Measurements from ENCODE around the gene ATF6. TPM values are rescaled to one million over a fixed set of nuclear protein-coding genes. Genes with fewer than 3 reads are reported as not detected.
A peak's percentile ranks its signal among the peaks of the same experiment; 100 is the strongest.

Gene ATF6
- polyA plus RNA-seq, 2 donors = 2.5 to 6.5 TPM

DNA sequence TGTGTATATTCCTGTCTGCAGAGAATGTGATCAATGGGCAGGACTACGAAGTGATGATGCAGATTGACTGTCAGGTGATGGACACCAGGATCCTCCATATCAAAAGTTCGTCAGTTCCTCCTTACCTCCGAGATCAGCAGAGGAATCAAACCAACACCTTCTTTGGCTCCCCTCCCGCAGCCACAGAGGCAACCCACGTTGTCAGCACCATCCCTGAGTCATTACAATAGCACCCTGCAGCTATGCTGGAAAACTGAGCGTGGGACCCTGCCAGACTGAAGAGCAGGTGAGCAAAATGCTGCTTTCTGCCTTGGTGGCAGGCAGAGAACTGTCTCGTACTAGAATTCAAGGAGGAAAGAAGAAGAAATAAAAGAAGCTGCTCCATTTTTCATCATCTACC, 192.3 kb downstream of the ATF6 start:
- WGBS, 2 donors = 44 to 58% methylated on average over 7 of the region's 7 CpGs
- Histone ChIP-seq H3K27me3 (ENCODE audit: control insufficient read depth in 1 of 2, insufficient read depth in 2 of 2, low read length in 2 of 2) (no peaks in the 10 kb centered on the region), H3K4me3 (ENCODE audit: low read depth in 1 of 2, low read length in 2 of 2) (no peak overlapping the region), H3K27ac (ENCODE audit: low read depth in 2 of 2, low read length in 1 of 2) (no peak overlapping the region), H3K4me1 (ENCODE audit: control insufficient read depth in 2 of 2, insufficient read depth in 2 of 2, low read length in 1 of 2) (no peaks in the 10 kb centered on the region), H3K36me3 (ENCODE audit: control insufficient read depth in 2 of 2, insufficient read depth in 2 of 2, low read length in 1 of 2) (peaks cover 2 to 6% of the 10 kb centered on the region in 2 donors), H3K9me3 (ENCODE audit: control insufficient read depth in 2 of 2, insufficient read depth in 1 of 2, low read depth in 1 of 2, low read length in 1 of 2) (no peaks in the 10 kb centered on the region)

DNA sequence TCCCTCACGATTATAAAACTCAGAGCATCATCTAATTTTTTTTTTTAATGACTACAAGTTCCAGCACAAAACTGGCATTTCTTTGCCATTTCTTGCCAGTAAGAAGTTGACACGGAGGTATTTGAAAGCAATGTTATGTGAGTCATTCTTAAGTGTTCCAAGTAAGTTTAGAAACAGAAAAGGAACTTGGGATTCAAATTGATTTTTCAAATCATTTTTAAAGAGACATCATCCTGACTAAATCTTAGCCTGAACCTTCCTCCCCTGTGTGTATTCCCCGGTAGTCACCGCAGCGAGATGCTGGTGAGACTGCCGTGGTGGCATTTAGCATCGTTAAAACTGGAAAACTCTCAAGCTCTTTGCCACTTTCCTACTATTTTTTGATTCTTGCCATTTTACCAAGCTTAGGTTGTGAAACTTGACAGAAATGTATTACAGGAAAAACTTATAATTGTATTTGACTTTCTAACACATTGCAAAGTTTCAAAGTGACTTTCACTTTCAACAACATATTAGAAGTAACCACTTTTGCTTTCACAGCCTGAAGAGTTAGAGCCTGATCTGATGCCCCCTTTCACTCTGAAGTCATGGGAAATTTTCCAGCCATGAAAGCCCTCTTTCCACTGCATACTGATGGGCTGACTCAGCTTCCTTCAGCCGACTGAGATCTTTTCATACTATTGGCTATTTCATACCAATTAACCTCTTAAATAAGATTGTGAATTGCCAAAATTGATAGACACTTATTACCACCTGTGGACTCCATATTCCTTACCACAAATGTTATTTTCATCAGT, 196.2 kb downstream of the ATF6 start:
- Histone ChIP-seq H3K27ac (ENCODE audit: low read depth in 2 of 2, low read length in 1 of 2) (peak overlapping the region in 1 of 2 donors; percentile 43), H3K9me3 (ENCODE audit: control insufficient read depth in 2 of 2, insufficient read depth in 1 of 2, low read depth in 1 of 2, low read length in 1 of 2) (no peaks in the 10 kb centered on the region), H3K4me1 (ENCODE audit: control insufficient read depth in 2 of 2, insufficient read depth in 2 of 2, low read length in 1 of 2) (no peaks in the 10 kb centered on the region), H3K4me3 (ENCODE audit: low read depth in 1 of 2, low read length in 2 of 2) (no peak overlapping the region), H3K36me3 (ENCODE audit: control insufficient read depth in 2 of 2, insufficient read depth in 2 of 2, low read length in 1 of 2) (peaks cover 2 to 6% of the 10 kb centered on the region in 2 donors), H3K27me3 (ENCODE audit: control insufficient read depth in 1 of 2, insufficient read depth in 2 of 2, low read length in 2 of 2) (no peaks in the 10 kb centered on the region)
- 18 to 43% methylated on average over 8 of the region's 8 CpGs for WGBS, 2 donors

DNA sequence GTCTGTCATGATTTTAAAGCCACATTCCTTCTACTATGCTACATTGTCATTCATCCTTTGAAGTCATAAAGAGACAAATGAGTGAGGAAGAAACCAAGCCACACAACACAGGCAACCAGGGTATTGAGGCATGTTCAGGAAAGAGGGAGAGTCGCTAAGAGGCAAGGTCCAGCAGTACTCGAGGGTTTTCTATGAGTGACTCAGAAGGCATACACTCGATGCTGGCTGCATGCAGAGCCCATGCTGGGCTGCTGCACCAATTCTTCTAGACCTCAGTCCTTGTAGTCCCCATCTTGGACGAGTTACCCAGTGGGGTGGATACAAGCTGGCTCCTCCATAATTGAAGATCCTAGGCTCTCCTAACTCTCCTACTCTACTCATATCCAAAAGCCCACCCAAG, 199.9 kb downstream of the ATF6 start:
- Histone ChIP-seq H3K36me3 (ENCODE audit: control insufficient read depth in 2 of 2, insufficient read depth in 2 of 2, low read length in 1 of 2) (no peaks in the 10 kb centered on the region), H3K4me1 (ENCODE audit: control insufficient read depth in 2 of 2, insufficient read depth in 2 of 2, low read length in 1 of 2) (peaks cover 0 to 3% of the 10 kb centered on the region in 2 donors), H3K27ac (ENCODE audit: low read depth in 2 of 2, low read length in 1 of 2) (no peak overlapping the region), H3K9me3 (ENCODE audit: control insufficient read depth in 2 of 2, insufficient read depth in 1 of 2, low read depth in 1 of 2, low read length in 1 of 2) (no peaks in the 10 kb centered on the region), H3K4me3 (ENCODE audit: low read depth in 1 of 2, low read length in 2 of 2) (no peak overlapping the region), H3K27me3 (ENCODE audit: control insufficient read depth in 1 of 2, insufficient read depth in 2 of 2, low read length in 2 of 2) (no peaks in the 10 kb centered on the region)
- 83 to 90% methylated on average over 4 of the region's 4 CpGs for WGBS, 2 donors

DNA sequence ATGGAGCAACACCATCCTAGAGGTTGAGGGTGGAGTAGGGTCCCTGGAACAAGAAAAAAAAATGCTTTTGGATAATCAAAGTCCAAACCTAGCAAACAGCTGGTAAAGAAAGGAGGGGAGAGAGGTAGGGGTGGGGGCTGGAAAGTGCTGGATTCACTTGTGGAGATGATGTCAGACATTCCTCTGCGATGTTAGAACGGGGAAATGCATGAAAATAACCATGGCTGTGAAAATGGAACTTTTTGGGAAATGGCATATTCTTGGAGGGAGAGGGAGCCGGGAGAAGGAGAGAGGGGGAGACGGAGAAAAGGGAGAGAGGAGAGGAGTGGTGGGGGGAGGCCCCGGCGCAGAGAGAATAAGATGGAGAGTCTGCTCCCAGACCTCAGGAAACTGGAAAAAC, 203.9 kb downstream of the ATF6 start:
- H3K36me3 ChIP-seq (ENCODE audit: control insufficient read depth in 2 of 2, insufficient read depth in 2 of 2, low read length in 1 of 2) = no peaks in the 10 kb centered on the region
- H3K9me3 ChIP-seq (ENCODE audit: control insufficient read depth in 2 of 2, insufficient read depth in 1 of 2, low read depth in 1 of 2, low read length in 1 of 2) = no peaks in the 10 kb centered on the region
- H3K27ac ChIP-seq (ENCODE audit: low read depth in 2 of 2, low read length in 1 of 2) = no peak overlapping the region
- H3K4me3 ChIP-seq (ENCODE audit: low read depth in 1 of 2, low read length in 2 of 2) = no peak overlapping the region
- H3K4me1 ChIP-seq (ENCODE audit: control insufficient read depth in 2 of 2, insufficient read depth in 2 of 2, low read length in 1 of 2) = peaks cover 3 to 6% of the 10 kb centered on the region in 2 donors
- no peaks in the 10 kb centered on the region for H3K27me3 ChIP-seq (ENCODE audit: control insufficient read depth in 1 of 2, insufficient read depth in 2 of 2, low read length in 2 of 2)
- WGBS, 2 donors = 77 to 82% methylated on average over 6 of the region's 6 CpGs

DNA sequence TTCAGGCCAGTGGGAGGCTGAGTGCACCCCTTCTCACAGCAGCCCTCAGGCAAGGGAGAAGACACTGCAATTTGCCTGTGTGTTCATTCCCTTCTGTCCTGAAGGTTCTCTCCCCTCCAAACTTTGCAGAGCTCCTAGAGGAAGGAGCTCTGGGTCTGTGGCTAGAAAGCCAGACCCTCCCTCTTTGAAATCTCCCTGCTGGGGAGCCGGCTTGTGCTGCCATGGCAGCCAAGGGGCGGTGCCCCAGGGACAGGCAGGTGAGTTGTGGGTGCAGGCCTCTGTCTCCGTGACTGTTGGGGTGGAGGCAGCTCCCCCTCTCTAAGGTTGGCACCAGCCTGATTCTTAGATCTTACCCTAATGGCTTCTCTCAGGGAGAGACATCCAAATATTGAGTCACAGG, 204.5 kb downstream of the ATF6 start:
- H3K36me3 ChIP-seq (ENCODE audit: control insufficient read depth in 2 of 2, insufficient read depth in 2 of 2, low read length in 1 of 2) = no peaks in the 10 kb centered on the region
- H3K27ac ChIP-seq (ENCODE audit: low read depth in 2 of 2, low read length in 1 of 2) = no peak overlapping the region
- no peaks in the 10 kb centered on the region for H3K27me3 ChIP-seq (ENCODE audit: control insufficient read depth in 1 of 2, insufficient read depth in 2 of 2, low read length in 2 of 2)
- H3K4me3 ChIP-seq (ENCODE audit: low read depth in 1 of 2, low read length in 2 of 2) = no peak overlapping the region
- H3K9me3 ChIP-seq (ENCODE audit: control insufficient read depth in 2 of 2, insufficient read depth in 1 of 2, low read depth in 1 of 2, low read length in 1 of 2) = no peaks in the 10 kb centered on the region
- H3K4me1 ChIP-seq (ENCODE audit: control insufficient read depth in 2 of 2, insufficient read depth in 2 of 2, low read length in 1 of 2) = peaks cover 3 to 6% of the 10 kb centered on the region in 2 donors
- WGBS, 2 donors = 39 to 44% methylated on average over 3 of the region's 3 CpGs

DNA sequence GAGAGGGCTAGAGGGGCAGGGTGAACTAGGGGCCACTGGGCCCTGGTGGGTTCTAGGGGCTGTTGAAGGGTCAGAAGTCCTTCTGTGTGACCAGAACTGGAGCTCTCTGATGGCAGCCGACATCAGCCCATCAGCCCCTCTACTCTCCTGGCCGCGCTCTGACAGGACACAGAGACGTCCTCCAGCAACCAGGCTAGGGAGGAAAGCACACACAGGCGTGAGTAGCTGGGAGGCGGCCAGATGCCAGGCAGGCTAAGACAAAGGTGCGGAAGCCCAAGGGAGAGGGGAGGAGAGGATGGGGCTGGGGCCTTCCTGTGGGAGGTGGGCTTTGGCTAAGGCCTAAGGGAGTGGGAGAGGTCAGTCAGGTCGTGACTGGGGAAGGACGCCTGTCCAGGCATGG, 206.7 kb downstream of the ATF6 start:
- 82 to 85% methylated on average over 9 of the region's 9 CpGs for WGBS, 2 donors
- Histone ChIP-seq H3K36me3 (ENCODE audit: control insufficient read depth in 2 of 2, insufficient read depth in 2 of 2, low read length in 1 of 2) (no peaks in the 10 kb centered on the region), H3K27ac (ENCODE audit: low read depth in 2 of 2, low read length in 1 of 2) (no peak overlapping the region), H3K4me3 (ENCODE audit: low read depth in 1 of 2, low read length in 2 of 2) (no peak overlapping the region), H3K27me3 (ENCODE audit: control insufficient read depth in 1 of 2, insufficient read depth in 2 of 2, low read length in 2 of 2) (no peaks in the 10 kb centered on the region), H3K4me1 (ENCODE audit: control insufficient read depth in 2 of 2, insufficient read depth in 2 of 2, low read length in 1 of 2) (peaks cover 3 to 6% of the 10 kb centered on the region in 2 donors), H3K9me3 (ENCODE audit: control insufficient read depth in 2 of 2, insufficient read depth in 1 of 2, low read depth in 1 of 2, low read length in 1 of 2) (no peaks in the 10 kb centered on the region)

DNA sequence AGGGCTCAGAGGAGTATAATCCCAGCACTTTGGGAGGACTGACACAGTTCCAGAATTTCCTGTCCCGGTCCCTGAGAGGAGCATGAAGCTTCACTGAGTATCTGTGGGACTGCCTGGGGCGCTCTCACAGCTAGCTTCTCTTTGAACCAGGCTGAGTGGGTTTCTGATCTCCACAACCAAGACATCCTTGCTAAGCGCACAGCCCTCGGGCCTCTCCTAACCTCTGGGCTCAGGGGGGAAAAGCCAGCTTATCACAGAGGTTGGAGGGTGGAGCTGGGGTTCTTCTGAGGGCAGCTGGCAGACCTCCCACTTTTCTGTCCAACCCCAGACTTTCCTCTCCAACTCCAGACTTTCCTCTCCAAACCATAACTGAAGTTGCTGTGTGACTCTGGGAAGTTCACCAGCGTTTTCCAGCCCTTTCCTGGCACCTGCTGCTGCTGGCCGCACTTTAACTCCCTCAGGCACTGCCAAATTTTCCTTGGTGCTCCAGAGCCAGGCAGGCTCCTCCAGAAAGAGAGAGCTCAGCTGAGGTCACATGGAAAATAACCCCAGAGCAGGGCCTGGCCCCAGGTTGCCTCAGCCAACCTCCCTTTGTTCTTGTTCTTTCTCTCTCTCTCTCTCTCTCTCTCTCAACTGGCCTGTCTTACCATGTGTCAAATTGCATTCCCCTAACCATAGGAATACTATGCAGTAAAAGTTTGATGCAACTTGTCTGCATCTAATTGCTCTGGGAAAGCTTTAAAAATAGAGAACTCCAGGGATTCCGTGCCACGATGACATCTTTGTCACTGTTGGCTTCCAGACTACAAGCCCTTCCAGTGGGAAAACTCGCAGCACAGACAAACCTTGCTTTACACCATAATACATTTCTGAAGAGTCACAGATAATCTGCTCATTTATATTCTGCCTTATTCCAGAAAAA, 208.1 kb downstream of the ATF6 start:
- Histone ChIP-seq H3K4me3 (ENCODE audit: low read depth in 1 of 2, low read length in 2 of 2) (no peak overlapping the region), H3K9me3 (ENCODE audit: control insufficient read depth in 2 of 2, insufficient read depth in 1 of 2, low read depth in 1 of 2, low read length in 1 of 2) (no peaks in the 10 kb centered on the region), H3K27me3 (ENCODE audit: control insufficient read depth in 1 of 2, insufficient read depth in 2 of 2, low read length in 2 of 2) (no peaks in the 10 kb centered on the region), H3K27ac (ENCODE audit: low read depth in 2 of 2, low read length in 1 of 2) (no peak overlapping the region), H3K4me1 (ENCODE audit: control insufficient read depth in 2 of 2, insufficient read depth in 2 of 2, low read length in 1 of 2) (peaks cover 3 to 6% of the 10 kb centered on the region in 2 donors), H3K36me3 (ENCODE audit: control insufficient read depth in 2 of 2, insufficient read depth in 2 of 2, low read length in 1 of 2) (no peaks in the 10 kb centered on the region)
- WGBS, 2 donors = 45% methylated on average over 9 of the region's 9 CpGs

DNA sequence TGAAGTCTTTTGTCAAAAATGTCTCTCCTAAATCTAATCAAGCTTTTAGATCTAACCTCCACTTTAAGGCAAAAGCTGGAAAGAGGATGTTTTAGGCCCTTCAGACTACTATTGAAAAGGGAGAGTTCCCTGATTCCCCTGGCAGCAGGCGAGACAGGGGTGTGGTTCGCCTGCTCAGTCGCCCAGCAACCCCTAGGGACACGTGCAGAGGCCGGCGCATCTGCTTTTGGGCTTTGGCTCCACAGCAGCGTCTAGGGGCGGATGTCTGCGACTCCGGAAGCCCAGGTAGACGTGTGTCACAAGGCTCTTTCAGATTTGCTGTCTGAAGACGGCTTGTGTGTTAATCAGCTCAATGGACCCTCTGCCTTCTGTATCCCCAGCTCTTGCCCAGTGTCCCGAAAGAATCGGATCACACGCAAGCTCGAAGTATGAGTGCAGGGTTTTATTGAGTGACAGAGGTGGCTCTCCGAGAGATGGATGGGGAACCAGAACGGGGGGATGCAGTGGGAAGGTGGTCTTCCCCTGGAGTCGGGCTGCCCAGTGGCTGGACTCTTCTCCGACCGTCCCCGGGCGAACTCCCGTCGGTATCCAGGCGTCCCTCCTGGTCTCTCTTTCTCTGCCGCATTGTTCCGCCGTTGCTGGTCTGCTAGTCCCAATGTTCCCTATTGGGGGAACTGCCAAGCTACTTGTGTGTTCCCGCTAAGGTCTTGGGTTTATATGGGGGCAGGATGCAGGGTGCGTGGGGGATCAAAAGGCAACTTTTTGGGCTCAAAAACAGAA, 212.1 kb downstream of the ATF6 start:
- no peak overlapping the region for H3K27ac ChIP-seq (ENCODE audit: low read depth in 2 of 2, low read length in 1 of 2)
- no peaks in the 10 kb centered on the region for H3K9me3 ChIP-seq (ENCODE audit: control insufficient read depth in 2 of 2, insufficient read depth in 1 of 2, low read depth in 1 of 2, low read length in 1 of 2)
- no peaks in the 10 kb centered on the region for H3K36me3 ChIP-seq (ENCODE audit: control insufficient read depth in 2 of 2, insufficient read depth in 2 of 2, low read length in 1 of 2)
- H3K4me3 ChIP-seq (ENCODE audit: low read depth in 1 of 2, low read length in 2 of 2) = no peak overlapping the region
- H3K27me3 ChIP-seq (ENCODE audit: control insufficient read depth in 1 of 2, insufficient read depth in 2 of 2, low read length in 2 of 2) = no peaks in the 10 kb centered on the region
- 86 to 89% methylated on average over 28 to 31 of the region's 31 CpGs for WGBS, 2 donors
- peaks cover 4 to 6% of the 10 kb centered on the region in 2 donors for H3K4me1 ChIP-seq (ENCODE audit: control insufficient read depth in 2 of 2, insufficient read depth in 2 of 2, low read length in 1 of 2)

DNA sequence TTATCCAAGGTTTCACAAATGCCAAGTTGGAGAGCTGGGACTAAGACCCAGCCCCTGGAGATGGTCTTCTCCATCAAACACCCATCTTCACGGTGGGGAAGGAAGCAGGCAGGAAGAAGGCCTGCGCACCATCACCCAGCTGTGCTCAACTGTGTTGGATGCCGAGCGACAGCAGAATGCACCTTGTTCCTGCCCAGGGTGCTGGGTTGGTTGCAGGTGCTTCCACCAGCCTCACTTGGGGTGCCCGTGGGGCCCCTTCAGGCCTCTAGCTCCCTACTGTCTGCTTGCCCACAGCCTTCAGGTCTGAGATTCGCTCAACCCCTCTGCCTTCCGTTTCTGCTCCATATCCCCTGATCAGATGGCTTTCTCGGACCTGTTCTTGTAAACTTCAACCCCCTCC, 215.0 kb downstream of the ATF6 start:
- H3K4me1 ChIP-seq (ENCODE audit: control insufficient read depth in 2 of 2, insufficient read depth in 2 of 2, low read length in 1 of 2) = peaks cover 0 to 6% of the 10 kb centered on the region in 2 donors
- H3K4me3 ChIP-seq (ENCODE audit: low read depth in 1 of 2, low read length in 2 of 2) = no peak overlapping the region
- WGBS, 2 donors = 84 to 87% methylated on average over 8 of the region's 8 CpGs
- H3K27me3 ChIP-seq (ENCODE audit: control insufficient read depth in 1 of 2, insufficient read depth in 2 of 2, low read length in 2 of 2) = no peaks in the 10 kb centered on the region
- H3K9me3 ChIP-seq (ENCODE audit: control insufficient read depth in 2 of 2, insufficient read depth in 1 of 2, low read depth in 1 of 2, low read length in 1 of 2) = peaks cover 0 to 3% of the 10 kb centered on the region in 2 donors
- no peak overlapping the region for H3K27ac ChIP-seq (ENCODE audit: low read depth in 2 of 2, low read length in 1 of 2)
- peaks cover 0 to 2% of the 10 kb centered on the region in 2 donors for H3K36me3 ChIP-seq (ENCODE audit: control insufficient read depth in 2 of 2, insufficient read depth in 2 of 2, low read length in 1 of 2)
